Mesenchymal stem cell (in vitro differentiated cells and primary cell): ENCODE data around the gene ATP7B.

Experiments used
- DNase-seq: peaks from one replicate; pipeline ENCODE4 v3.0.0-alpha.2; 2013
- H2AFZ ChIP-seq: one replicate; pipeline ENCODE4 v1.6.1; 2013; ENCODE audit warnings: low read depth, mild to moderate bottlenecking, control low read depth, inconsistent platforms, low read length, moderate library complexity
- H2AK5ac ChIP-seq: 2 replicates; pipeline ENCODE4 v1.6.1; 2013; ENCODE audit warnings: low read length, moderate library complexity, mild to moderate bottlenecking, inconsistent platforms; ENCODE audit not compliant: severe bottlenecking
- H2BK120ac ChIP-seq: one replicate; pipeline ENCODE4 v1.6.1; 2013; ENCODE audit warnings: low read depth, mild to moderate bottlenecking, inconsistent platforms, low read length, moderate library complexity
- H2BK12ac ChIP-seq, 2 experiments: one replicate each; pipeline ENCODE4 v1.6.1; 2013; ENCODE audit warnings: inconsistent platforms in 2 of 2, low read length in 2 of 2, mild to moderate bottlenecking in 2 of 2, moderate library complexity in 2 of 2, control low read depth in 1 of 2
- H2BK15ac ChIP-seq: one replicate; pipeline ENCODE4 v1.6.1; 2013; ENCODE audit warnings: mild to moderate bottlenecking, low read depth, inconsistent platforms; ENCODE audit not compliant: poor library complexity, severe bottlenecking
- H2BK5ac ChIP-seq: 2 replicates; pipeline ENCODE4 v1.6.1; 2013; ENCODE audit warnings: low read depth, mild to moderate bottlenecking, low read length, control low read depth, inconsistent platforms; ENCODE audit not compliant: poor library complexity, severe bottlenecking
- H3K14ac ChIP-seq, 2 experiments: one replicate each; pipeline ENCODE4 v1.6.1; 2013; ENCODE audit warnings: inconsistent platforms in 2 of 2, low read length in 2 of 2, control low read depth in 1 of 2, mild to moderate bottlenecking in 1 of 2, moderate library complexity in 1 of 2
- H3K18ac ChIP-seq, 2 experiments: one replicate each; pipeline ENCODE4 v1.6.1; 2013; ENCODE audit warnings: inconsistent platforms in 2 of 2, low read length in 2 of 2, control low read depth in 1 of 2, low read depth in 1 of 2, mild to moderate bottlenecking in 1 of 2
- H3K23ac ChIP-seq, 2 experiments: one replicate each; pipeline ENCODE4 v1.6.1; 2013; ENCODE audit warnings: inconsistent platforms in 2 of 2, low read length in 2 of 2, mild to moderate bottlenecking in 2 of 2, moderate library complexity in 2 of 2, control low read depth in 1 of 2
- H3K27ac ChIP-seq: 2 replicates; pipeline ENCODE4 v1.5.1; 2013; ENCODE audit warnings: mild to moderate bottlenecking, moderate library complexity, low read length, control low read depth, inconsistent platforms; ENCODE audit not compliant: poor library complexity, severe bottlenecking
- H3K27me3 ChIP-seq, 2 experiments: 2 replicates each; pipeline versions ENCODE4 v1.6.1 to v1.7.0; 2013; ENCODE audit warnings: low read length in 2 of 2, mild to moderate bottlenecking in 2 of 2, moderate library complexity in 2 of 2, control low read depth in 1 of 2, inconsistent platforms in 1 of 2; ENCODE audit not compliant: control insufficient read depth in 1 of 2, insufficient read depth in 1 of 2
- H3K36me3 ChIP-seq, 2 experiments: 2 replicates each; pipeline versions ENCODE4 v1.6.1 to v1.7.0; 2013; ENCODE audit warnings: low read length in 2 of 2, control low read depth in 1 of 2, inconsistent platforms in 1 of 2, low read depth in 1 of 2, mild to moderate bottlenecking in 1 of 2; ENCODE audit not compliant: insufficient read depth in 2 of 2, control insufficient read depth in 1 of 2
- H3K4ac ChIP-seq, 2 experiments: one replicate each; pipeline ENCODE4 v1.6.1; 2013; ENCODE audit warnings: inconsistent platforms in 2 of 2, low read length in 2 of 2, mild to moderate bottlenecking in 2 of 2, moderate library complexity in 2 of 2, control low read depth in 1 of 2, low read depth in 1 of 2
- H3K4me1 ChIP-seq: 2 replicates; pipeline ENCODE4 v1.6.1; 2013; ENCODE audit warnings: low read depth, low read length, control low read depth; ENCODE audit not compliant: control insufficient read depth, insufficient read depth
- H3K4me2 ChIP-seq: 2 replicates; pipeline ENCODE4 v1.6.1; 2013; ENCODE audit warnings: low read length, mild to moderate bottlenecking, inconsistent platforms; ENCODE audit not compliant: poor library complexity, severe bottlenecking
- H3K4me3 ChIP-seq, 2 experiments: 2 replicates each; pipeline versions ENCODE4 v1.5.1 to v1.7.0; 2013; ENCODE audit warnings: low read length in 2 of 2, mild to moderate bottlenecking in 2 of 2, control low read depth in 1 of 2, low read depth in 1 of 2; ENCODE audit not compliant: insufficient read depth in 1 of 2
- H3K79me1 ChIP-seq: replicated peaks from 2 replicates; pipeline ENCODE4 v1.6.1; 2013; ENCODE audit warnings: mild to moderate bottlenecking, control low read depth, low read length, inconsistent platforms; ENCODE audit not compliant: poor library complexity, severe bottlenecking
- H3K9ac ChIP-seq: 2 replicates; pipeline ENCODE4 v1.7.0; 2013; ENCODE audit warnings: mild to moderate bottlenecking, low read length, moderate library complexity
- H3K9me3 ChIP-seq: 2 replicates; pipeline ENCODE4 v1.7.0; 2013; ENCODE audit warnings: mild to moderate bottlenecking, low read length; ENCODE audit not compliant: control insufficient read depth
- H4K8ac ChIP-seq: one replicate; pipeline ENCODE4 v1.6.1; 2013; ENCODE audit warnings: inconsistent platforms, mild to moderate bottlenecking, low read length, moderate library complexity
- H4K91ac ChIP-seq: one replicate; pipeline ENCODE4 v1.6.1; 2013; ENCODE audit warnings: mild to moderate bottlenecking, low read length, inconsistent platforms
- WGBS: methylation state at CpG from one replicate; pipeline ENCODE4 v1.1.7; 2013; ENCODE audit warnings: mixed read lengths; 5-methylcytosine and 5-hydroxymethylcytosine counted together

The ATP7B gene

DNA sequence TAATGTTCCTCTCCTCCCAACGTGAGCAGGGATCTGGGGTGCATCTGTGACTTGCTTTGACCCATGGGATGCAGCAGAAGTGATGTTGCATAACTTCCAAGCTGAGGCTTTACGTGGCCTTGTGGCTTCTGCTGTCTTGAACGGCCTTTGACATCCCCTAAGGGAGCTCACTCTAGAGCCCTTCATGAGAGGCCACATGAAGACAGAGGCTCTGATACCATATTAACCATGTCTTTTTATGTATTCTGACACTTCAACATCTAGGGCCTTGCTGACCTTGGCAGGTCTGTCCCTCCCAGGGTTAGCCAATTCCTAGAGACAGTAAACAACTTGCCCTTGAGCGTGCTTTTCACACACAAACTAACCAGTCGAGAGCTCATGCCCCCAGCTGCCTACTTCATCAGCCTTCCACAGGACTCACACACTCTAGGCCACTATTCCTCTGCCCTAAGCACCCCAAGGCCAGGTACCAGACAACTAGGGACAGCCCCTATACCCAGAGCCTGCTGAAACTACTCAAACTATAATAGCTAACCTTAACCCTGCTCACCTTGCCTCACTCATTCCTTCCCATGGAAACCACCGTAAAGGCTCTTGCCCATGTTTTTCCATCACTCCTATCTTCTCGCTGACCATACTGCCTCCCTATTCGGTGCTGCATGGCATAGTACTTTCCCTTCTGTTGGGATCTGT is 104.1 kb downstream of the ATP7B start:
- DNase-seq = no peak
- Histone ChIP-seq H3K4me2 (no peak overlapping the region), H3K9ac (no peak overlapping the region), H2BK5ac (no peak overlapping the region), H3K79me1 (no peaks in the 10 kb centered on the region), H3K14ac (no peak overlapping the region), H3K36me3 (no peaks in the 10 kb centered on the region), H4K91ac (no peak overlapping the region), H2BK120ac (no peak overlapping the region), H3K23ac (no peak overlapping the region), H3K9me3 (no peaks in the 10 kb centered on the region), H3K4me1 (peaks cover 1% of the 10 kb centered on the region), H2AFZ (no peak overlapping the region), H3K18ac (no peak overlapping the region), H2AK5ac (no peak overlapping the region), H3K27me3 (peaks cover 29 to 45% of the 10 kb centered on the region in 2 experiments), H3K27ac (no peak overlapping the region), H2BK12ac (no peak overlapping the region), H4K8ac (no peak overlapping the region), H2BK15ac (no peak overlapping the region), H3K4me3 (no peak overlapping the region), H3K4ac (no peak overlapping the region)
- 81% methylated on average over 8 of the region's 8 CpGs for WGBS

DNA sequence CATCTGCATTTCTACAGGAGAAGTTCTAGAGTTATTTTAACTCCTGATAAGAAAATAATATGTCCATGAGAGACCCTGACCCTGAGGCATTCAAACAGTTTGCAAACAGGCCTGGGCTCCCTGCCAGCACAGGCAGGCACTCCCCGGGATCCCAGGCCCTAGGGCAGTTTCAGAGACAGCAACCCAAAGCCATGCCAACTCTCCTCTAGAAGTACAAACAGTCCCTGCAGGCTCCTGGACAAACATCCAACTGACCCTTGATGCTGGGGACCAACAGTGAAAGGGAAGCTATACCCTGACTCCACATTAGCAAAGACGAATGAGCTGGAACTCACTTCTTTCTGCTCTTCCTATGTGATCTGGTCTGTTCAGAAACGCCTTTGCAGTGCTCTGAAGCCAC is 104.7 kb downstream of the ATP7B start:
- 65% methylated on average over 3 of the region's 3 CpGs for WGBS
- Histone ChIP-seq H3K27ac (no peak overlapping the region), H2BK120ac (no peak overlapping the region), H3K23ac (no peak overlapping the region), H3K4me3 (no peak overlapping the region), H3K4ac (no peak overlapping the region), H3K4me1 (peaks cover 1% of the 10 kb centered on the region), H3K36me3 (no peaks in the 10 kb centered on the region), H3K79me1 (no peaks in the 10 kb centered on the region), H3K9me3 (no peaks in the 10 kb centered on the region), H3K18ac (no peak overlapping the region), H4K8ac (no peak overlapping the region), H3K4me2 (no peak overlapping the region), H2BK12ac (no peak overlapping the region), H2BK5ac (no peak overlapping the region), H2BK15ac (no peak overlapping the region), H2AK5ac (no peak overlapping the region), H4K91ac (no peak overlapping the region), H3K14ac (no peak overlapping the region), H2AFZ (no peak overlapping the region), H3K27me3 (peaks cover 29 to 40% of the 10 kb centered on the region in 2 experiments), H3K9ac (no peak overlapping the region)
- no peak for DNase-seq

DNA sequence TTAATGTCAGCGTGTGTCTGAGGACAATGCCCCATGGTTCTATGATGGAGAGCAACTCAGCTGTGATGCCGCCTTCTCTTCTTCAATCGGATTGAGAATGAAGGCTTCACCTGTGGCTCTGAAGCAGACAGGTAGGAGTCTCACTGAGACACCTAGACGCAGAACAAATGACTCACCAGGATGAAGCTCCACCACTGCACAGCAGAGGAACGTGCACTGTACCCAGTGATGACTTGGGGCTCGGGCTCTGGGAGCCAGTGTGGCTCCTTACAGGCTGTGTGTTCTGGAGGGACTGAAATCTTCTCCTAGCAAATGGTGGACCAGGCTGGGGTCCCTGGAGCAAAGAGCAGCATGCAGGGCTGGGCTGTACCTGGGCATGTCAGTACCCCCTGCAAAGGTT is 105.5 kb downstream of the ATP7B start:
- Histone ChIP-seq H2AK5ac (no peak overlapping the region), H3K18ac (no peak overlapping the region), H3K23ac (no peak overlapping the region), H2BK120ac (no peak overlapping the region), H3K27me3 (peaks cover 31 to 37% of the 10 kb centered on the region in 2 experiments), H2BK5ac (no peak overlapping the region), H2BK15ac (no peak overlapping the region), H4K91ac (no peak overlapping the region), H3K79me1 (no peaks in the 10 kb centered on the region), H4K8ac (no peak overlapping the region), H3K9me3 (no peaks in the 10 kb centered on the region), H3K36me3 (no peaks in the 10 kb centered on the region), H3K4me3 (no peak overlapping the region), H2AFZ (no peak overlapping the region), H3K27ac (no peak overlapping the region), H3K9ac (no peak overlapping the region), H3K4me2 (no peak overlapping the region), H2BK12ac (no peak overlapping the region), H3K14ac (no peak overlapping the region), H3K4me1 (peaks cover 1% of the 10 kb centered on the region), H3K4ac (no peak overlapping the region)
- WGBS = 78% methylated on average over 6 of the region's 6 CpGs
- no peak for DNase-seq

DNA sequence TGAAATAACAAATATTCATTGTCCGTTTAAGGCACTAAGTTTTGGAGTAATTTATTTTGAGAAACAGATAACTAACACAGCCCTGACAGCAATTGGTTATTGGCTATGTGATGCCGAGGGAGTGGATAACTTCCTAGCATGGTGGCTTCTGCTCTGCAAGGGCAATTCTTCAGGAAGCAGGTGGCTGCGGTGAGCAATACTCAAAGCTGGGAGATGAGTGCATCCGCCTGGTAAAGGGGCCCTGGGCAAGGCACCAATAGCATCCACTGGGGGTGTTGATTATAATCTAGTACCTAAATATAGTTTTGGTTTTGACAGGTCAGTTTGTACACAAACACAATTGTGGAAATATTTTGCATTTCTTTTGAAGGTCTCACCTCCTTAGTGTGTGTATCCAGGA is 108.5 kb downstream of the ATP7B start:
- Histone ChIP-seq H3K9ac (no peak overlapping the region), H2BK120ac (no peak overlapping the region), H3K4me2 (no peak overlapping the region), H2BK15ac (no peak overlapping the region), H3K4ac (no peak overlapping the region), H3K4me1 (no peaks in the 10 kb centered on the region), H3K36me3 (no peaks in the 10 kb centered on the region), H4K91ac (no peak overlapping the region), H2BK12ac (no peak overlapping the region), H3K27ac (no peak overlapping the region), H2BK5ac (no peak overlapping the region), H3K79me1 (no peaks in the 10 kb centered on the region), H2AFZ (no peak overlapping the region), H3K14ac (no peak overlapping the region), H3K18ac (no peak overlapping the region), H3K9me3 (no peaks in the 10 kb centered on the region), H3K27me3 (peaks cover 30 to 36% of the 10 kb centered on the region in 2 experiments), H3K23ac (no peak overlapping the region), H2AK5ac (no peak overlapping the region), H3K4me3 (no peak overlapping the region), H4K8ac (no peak overlapping the region)
- DNase-seq = no peak
- 90% methylated on average over 3 of the region's 4 CpGs for WGBS
